ENCODE measurements around the gene CBLN3. TPM values are rescaled to one million over a fixed set of nuclear protein-coding genes. Genes with fewer than 3 reads are reported as not detected.

CBLN3 gene
- total RNA-seq, 2 experiments from 2014 or later, result 1.6 to 1.7 TPM

GRCh38 chr14:24442240-24443052 is 13.0 kb upstream of the CBLN3 start, which contains the start of gene SDR39U1:
SDR39U1 (minus strand) TSS chr14:24442776; CDS start chr14:24442769, 7 bp downstream.
- ATAC-seq (ENCODE audit: poor library complexity), result peak; percentile 86
- peak within 1 kb of the TSS; percentile 88 for H3K4me3 Mint-ChIP-seq
- peak within 1 kb of the TSS; percentile 90 for H3K27ac Mint-ChIP-seq
- CTCF ChIA-PET, result interaction anchor here (0.8 to 2.3 kb wide), 9 partner anchors 9 to 201 kb away, joined by 3 to 21 read pairs (median 3); partner anchors contain the start of genes CBLN3, KHNYN, RABGGTA and TINF2
- intact Hi-C loops (cut with DNase I, micrococcal nuclease), result loop anchor here (1.0 to 10.0 kb wide), 5 partner anchors 11 to 1138 kb away; partner anchors contain the start of genes AP1G2 (in 1 of the 2), BCL2L2 (in 1 of the 2), CBLN3 (in 1 of the 2) and GMPR2 (in 1 of the 2)
- peaks cover 54% of the 10 kb centered on the region for H3K4me1 Mint-ChIP-seq (ENCODE audit: low read depth)
- H3K27me3 ChIP-seq (ENCODE audit: control insufficient read depth in 1 of 2, insufficient read depth in 2 of 2, low read length in 2 of 2), result no peaks in the 10 kb centered on the region
- peaks cover 55% of the 10 kb centered on the region for H3K36me3 Mint-ChIP-seq (ENCODE audit: low read depth)
- POLR2A ChIA-PET, result interaction anchor here (0.6 to 4.9 kb wide), 18 partner anchors 12 to 1121 kb away, joined by 3 to 116 read pairs (median 4); partner anchors contain the start of genes ADCY4, CBLN3, CHMP4A and CIDEB
- DNase-seq, result peak; percentile 90 to 100 (median 96)
- no peaks in the 10 kb centered on the region for H3K9me3 Mint-ChIP-seq
- no peaks in the 10 kb centered on the region for H3K27me3 Mint-ChIP-seq
- peaks cover 41% of the 10 kb centered on the region for H3K36me3 ChIP-seq (ENCODE audit: insufficient read depth, low read length)
- TF ChIP-seq, protein P1, sequence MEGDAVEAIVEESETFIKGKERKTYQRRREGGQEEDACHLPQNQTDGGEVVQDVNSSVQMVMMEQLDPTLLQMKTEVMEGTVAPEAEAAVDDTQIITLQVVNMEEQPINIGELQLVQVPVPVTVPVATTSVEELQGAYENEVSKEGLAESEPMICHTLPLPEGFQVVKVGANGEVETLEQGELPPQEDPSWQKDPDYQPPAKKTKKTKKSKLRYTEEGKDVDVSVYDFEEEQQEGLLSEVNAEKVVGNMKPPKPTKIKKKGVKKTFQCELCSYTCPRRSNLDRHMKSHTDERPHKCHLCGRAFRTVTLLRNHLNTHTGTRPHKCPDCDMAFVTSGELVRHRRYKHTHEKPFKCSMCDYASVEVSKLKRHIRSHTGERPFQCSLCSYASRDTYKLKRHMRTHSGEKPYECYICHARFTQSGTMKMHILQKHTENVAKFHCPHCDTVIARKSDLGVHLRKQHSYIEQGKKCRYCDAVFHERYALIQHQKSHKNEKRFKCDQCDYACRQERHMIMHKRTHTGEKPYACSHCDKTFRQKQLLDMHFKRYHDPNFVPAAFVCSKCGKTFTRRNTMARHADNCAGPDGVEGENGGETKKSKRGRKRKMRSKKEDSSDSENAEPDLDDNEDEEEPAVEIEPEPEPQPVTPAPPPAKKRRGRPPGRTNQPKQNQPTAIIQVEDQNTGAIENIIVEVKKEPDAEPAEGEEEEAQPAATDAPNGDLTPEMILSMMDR (IDR thresholded peaks at IDR 0.05), result no peak
- peak within 1 kb of the TSS; percentile 88 for H3K4me3 ChIP-seq (ENCODE audit: low read length)
- peak within 1 kb of the TSS; percentile 93 to 99 for H3K27ac ChIP-seq (ENCODE audit: low read depth in 1 of 2, low read length in 2 of 2)
- no peaks in the 10 kb centered on the region for H3K9me3 ChIP-seq (ENCODE audit: control insufficient read depth in 1 of 2, insufficient read depth in 1 of 2, low read length in 2 of 2)
- peaks cover 33% of the 10 kb centered on the region for H3K4me1 ChIP-seq (ENCODE audit: insufficient read depth, low read length)

GRCh38 chr14:24441904-24442239 is 12.4 kb upstream of the CBLN3 start:
- peaks cover 60% of the 10 kb centered on the region for H3K36me3 Mint-ChIP-seq (ENCODE audit: low read depth)

GRCh38 chr14:24441485-24441884 is 12.0 kb upstream of the CBLN3 start:
- Mint-ChIP-seq H3K36me3 (ENCODE audit: low read depth) (peaks cover 64% of the 10 kb centered on the region), H3K4me3 (peak overlapping the region; percentile 88), H3K27me3 (no peaks in the 10 kb centered on the region), H3K4me1 (ENCODE audit: low read depth) (peaks cover 63% of the 10 kb centered on the region), H3K9me3 (no peaks in the 10 kb centered on the region), H3K27ac (peak overlapping the region; percentile 90)
- no peaks in the 10 kb centered on the region for H3K9me3 ChIP-seq (ENCODE audit: control insufficient read depth in 1 of 2, insufficient read depth in 1 of 2, low read length in 2 of 2)
- no peaks in the 10 kb centered on the region for H3K27me3 ChIP-seq (ENCODE audit: control insufficient read depth in 1 of 2, insufficient read depth in 2 of 2, low read length in 2 of 2)
- intact Hi-C loops (cut with DNase I, micrococcal nuclease), result loop anchor here in 1 of 2 experiments (5.0 to 10.0 kb wide), 3 partner anchors 209 to 1137 kb away; partner anchors contain the start of genes AP1G2, BCL2L2, GMPR2 and NEDD8
- H3K27ac ChIP-seq (ENCODE audit: low read depth in 1 of 2, low read length in 2 of 2), result peak overlapping the region; percentile 93 to 99
- CTCF ChIA-PET, result interaction anchor here (0.8 to 2.3 kb wide), 6 partner anchors 8 to 200 kb away, joined by 3 to 21 read pairs (median 5); partner anchors contain the start of genes CBLN3, KHNYN and TINF2
- DNase-seq (no peak), ATAC-seq (ENCODE audit: poor library complexity) (no peak)
- H3K4me3 ChIP-seq (ENCODE audit: low read length), result peak overlapping the region; percentile 88
- H3K36me3 ChIP-seq (ENCODE audit: insufficient read depth, low read length), result peaks cover 51% of the 10 kb centered on the region
- TF ChIP-seq, protein P1 (IDR thresholded peaks at IDR 0.05), result no peak
- POLR2A ChIA-PET, result interaction anchor here (0.6 to 4.9 kb wide), 11 partner anchors 11 to 1120 kb away, joined by 3 to 116 read pairs (median 5); partner anchors contain the start of genes ADCY4, CBLN3, CHMP4A and CIDEB
- peaks cover 42% of the 10 kb centered on the region for H3K4me1 ChIP-seq (ENCODE audit: insufficient read depth, low read length)

More at GRCh38 chr14:24441904-24442239, 12.4 kb upstream of the CBLN3 start:
- intact Hi-C loops (cut with DNase I, micrococcal nuclease), result loop anchor here (1.0 to 10.0 kb wide), 5 partner anchors 11 to 1137 kb away; partner anchors contain the start of genes AP1G2 (in 1 of the 2), BCL2L2 (in 1 of the 2), CBLN3 (in 1 of the 2) and GMPR2 (in 1 of the 2)
- ATAC-seq (ENCODE audit: poor library complexity) (no peak), DNase-seq (no peak)
- H3K27me3 Mint-ChIP-seq, result no peaks in the 10 kb centered on the region
- Histone ChIP-seq H3K27ac (ENCODE audit: low read depth in 1 of 2, low read length in 2 of 2) (peak overlapping the region; percentile 93 to 99), H3K4me3 (ENCODE audit: low read length) (peak overlapping the region; percentile 88), H3K9me3 (ENCODE audit: control insufficient read depth in 1 of 2, insufficient read depth in 1 of 2, low read length in 2 of 2) (no peaks in the 10 kb centered on the region), H3K4me1 (ENCODE audit: insufficient read depth, low read length) (peaks cover 38% of the 10 kb centered on the region), H3K36me3 (ENCODE audit: insufficient read depth, low read length) (peaks cover 47% of the 10 kb centered on the region), H3K27me3 (ENCODE audit: control insufficient read depth in 1 of 2, insufficient read depth in 2 of 2, low read length in 2 of 2) (no peaks in the 10 kb centered on the region)
- CTCF ChIA-PET, result interaction anchor here (0.8 to 2.3 kb wide), 7 partner anchors 9 to 200 kb away, joined by 3 to 21 read pairs (median 4); partner anchors contain the start of genes CBLN3, KHNYN, RABGGTA and TINF2
- POLR2A ChIA-PET, result interaction anchor here (0.6 to 4.9 kb wide), 14 partner anchors 11 to 1120 kb away, joined by 3 to 116 read pairs (median 5); partner anchors contain the start of genes ADCY4, CBLN3, CHMP4A and CIDEB
- TF ChIP-seq, protein P1 (IDR thresholded peaks at IDR 0.05), result no peak
- H3K27ac Mint-ChIP-seq, result peak overlapping the region; percentile 90
- H3K4me1 Mint-ChIP-seq (ENCODE audit: low read depth), result peaks cover 59% of the 10 kb centered on the region
- no peaks in the 10 kb centered on the region for H3K9me3 Mint-ChIP-seq
- H3K4me3 Mint-ChIP-seq, result peak overlapping the region; percentile 88
